GM19452 (cell line): ENCODE data around the gene PNPLA1.

Experiments
- ATAC-seq: cut with Tn5 transposase; IDR thresholded peaks from one replicate; pipeline ENCODE4 v1.9.1; 2021; ENCODE audit not compliant: unreplicated experiment

The PNPLA1 gene

GRCh38 chr6:36246506-36247268 lies 23.2 kb upstream of the PNPLA1 start:
- no peak for ATAC-seq

GRCh38 chr6:36247693-36248092 lies 22.2 kb upstream of the PNPLA1 start:
- ATAC-seq, result no peak

GRCh38 chr6:36248980-36249379 lies 20.9 kb upstream of the PNPLA1 start:
- ATAC-seq, result no peak

- no peak for ATAC-seq
Measured at GRCh38 chr6:36249536-36249935, 20.3 kb upstream of the PNPLA1 start.

- no peak for ATAC-seq
Measured at GRCh38 chr6:36252005-36252404, 17.9 kb upstream of the PNPLA1 start.

GRCh38 chr6:36263390-36264000 lies 6.4 kb upstream of the PNPLA1 start:
- ATAC-seq, result no peak

- no peak for ATAC-seq
Measured at GRCh38 chr6:36265744-36266143, 4.1 kb upstream of the PNPLA1 start.

- no peak for ATAC-seq
Measured at GRCh38 chr6:36266913-36267644, 2.8 kb upstream of the PNPLA1 start.

- ATAC-seq, result no peak
Measured at GRCh38 chr6:36267731-36268477, 2.0 kb upstream of the PNPLA1 start.

GRCh38 chr6:36268478-36269275 lies 1.2 kb upstream of the PNPLA1 start:
- no peak for ATAC-seq

- no peak for ATAC-seq
Measured at GRCh38 chr6:36272234-36272633, 2.4 kb downstream of the PNPLA1 start.

- no peak for ATAC-seq
Measured at GRCh38 chr6:36273067-36273466, 3.2 kb downstream of the PNPLA1 start.

- ATAC-seq, result no peak
Measured at GRCh38 chr6:36273802-36274514, 4.1 kb downstream of the PNPLA1 start.

GRCh38 chr6:36276581-36277536 lies 7.0 kb downstream of the PNPLA1 start:
- no peak for ATAC-seq

- no peak for ATAC-seq
Measured at GRCh38 chr6:36277946-36278470, 8.1 kb downstream of the PNPLA1 start.

GRCh38 chr6:36280467-36280866 lies 10.6 kb downstream of the PNPLA1 start:
- ATAC-seq, result no peak

- no peak for ATAC-seq
Measured at GRCh38 chr6:36280983-36281382, 11.1 kb downstream of the PNPLA1 start.

GRCh38 chr6:36283608-36284007 lies 13.7 kb downstream of the PNPLA1 start:
- ATAC-seq, result no peak

- no peak for ATAC-seq
Measured at GRCh38 chr6:36284359-36284758, 14.5 kb downstream of the PNPLA1 start.
